Glomerular endothelial cell (primary cell): ENCODE results near the gene NRG2. TPM values are rescaled to one million over a fixed set of nuclear protein-coding genes. Genes with fewer than 3 reads are reported as not detected.

Source experiments
- DNase-seq: peaks from one replicate; pipeline ENCODE4 v3.0.0-alpha.2; 2011; ENCODE audit warnings: low read depth, low spot score; ENCODE audit errors: extremely low read depth
- total RNA-seq: library from RNA; depleted of rRNA; stranded (reverse); fragments of >200 nt; gene quantifications from 2 replicates; pipeline ENCODE4 v1.2.3, GENCODE V29; 2015

Gene NRG2
- total RNA-seq, 1 donor from 2014 or later: 0.23 TPM

DNA sequence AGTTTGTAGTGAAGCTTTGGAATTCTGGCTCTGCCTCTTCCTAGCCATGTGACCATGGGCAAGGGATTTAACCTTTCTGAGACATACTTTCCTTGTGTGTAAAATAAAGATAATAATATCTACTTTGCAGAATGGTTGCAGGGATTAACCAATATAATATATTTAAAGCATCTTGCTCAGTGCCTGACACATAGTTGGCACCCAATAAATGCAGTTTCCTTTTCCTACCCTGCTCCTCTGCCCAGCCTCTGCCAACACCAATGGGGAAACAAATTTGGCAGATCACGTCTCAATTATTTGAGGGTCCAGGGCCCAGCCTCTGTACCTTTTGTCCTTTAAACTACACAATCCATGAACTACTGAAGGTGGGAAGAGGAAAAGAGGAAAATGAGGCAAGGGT is 91.1 kb downstream of the NRG2 start:
- DNase-seq: no peak

DNA sequence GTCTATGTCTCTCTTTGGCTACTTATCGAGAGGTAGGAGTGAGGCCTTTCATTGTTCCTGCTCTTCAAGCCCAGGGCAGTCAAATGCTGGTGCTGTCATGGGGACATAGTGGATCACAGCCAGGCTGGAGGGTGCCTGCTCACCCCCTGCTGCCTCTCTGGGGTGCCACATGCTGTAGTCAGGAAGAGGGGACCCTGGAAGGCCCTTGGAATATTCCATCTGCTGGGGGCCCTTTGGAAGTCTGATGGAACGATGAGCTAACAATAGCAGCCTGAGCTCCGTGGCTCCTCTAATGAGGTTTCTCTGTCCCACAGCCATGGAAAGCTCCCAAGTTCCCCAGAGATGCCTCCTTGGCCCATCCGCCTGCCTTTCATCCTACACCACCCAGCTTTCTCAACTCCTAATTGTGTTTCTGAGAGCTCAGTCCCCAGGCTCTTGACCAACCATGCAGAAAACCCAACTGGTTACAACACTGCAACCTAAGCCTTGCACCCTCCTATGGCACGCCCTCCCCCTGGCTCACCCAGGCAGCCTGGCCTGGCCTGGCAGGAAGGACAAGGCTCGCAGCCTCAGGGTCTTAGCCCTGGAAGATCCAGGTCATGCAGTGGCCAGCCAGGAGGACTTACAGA is 91.7 kb downstream of the NRG2 start:
- DNase-seq: no peak

DNA sequence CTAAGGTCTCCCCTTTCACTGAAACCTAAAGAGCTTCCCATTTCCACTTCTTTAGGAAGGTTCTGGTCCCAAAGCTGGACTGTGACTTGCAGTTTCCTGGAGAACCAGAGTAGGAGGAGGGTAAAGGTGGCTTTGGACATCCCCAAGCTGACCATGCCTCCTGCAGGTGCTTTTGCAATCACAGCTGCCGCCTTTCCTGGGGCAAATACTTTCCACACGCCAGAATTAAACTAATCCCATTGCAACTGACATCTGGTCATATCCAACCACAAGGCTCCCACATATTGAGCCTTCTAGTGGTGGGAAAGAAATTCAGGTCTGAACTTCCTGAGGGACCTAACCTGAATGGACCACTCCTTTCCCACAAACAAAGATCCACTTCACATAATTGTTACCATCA is 92.7 kb downstream of the NRG2 start:
- no peak for DNase-seq

DNA sequence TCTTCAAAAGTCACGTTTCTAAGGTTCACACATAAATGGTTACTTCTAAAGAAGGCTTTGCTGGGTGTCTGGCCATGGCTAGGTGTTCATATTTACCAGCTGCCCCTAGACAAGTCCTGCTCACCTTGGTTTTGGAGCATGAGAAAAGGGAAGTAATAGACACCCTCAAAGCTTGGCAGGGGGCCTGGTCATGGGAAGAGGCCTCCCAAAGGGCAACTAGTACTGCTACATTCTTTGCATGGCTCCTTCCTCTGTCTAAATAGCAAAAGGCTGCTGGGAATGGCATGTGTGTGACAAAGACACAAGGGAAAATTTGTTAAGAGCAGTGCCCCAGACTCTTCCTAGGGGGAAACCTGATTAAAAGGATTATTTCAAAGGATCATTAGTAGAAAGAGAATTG is 93.4 kb downstream of the NRG2 start:
- DNase-seq: no peak

DNA sequence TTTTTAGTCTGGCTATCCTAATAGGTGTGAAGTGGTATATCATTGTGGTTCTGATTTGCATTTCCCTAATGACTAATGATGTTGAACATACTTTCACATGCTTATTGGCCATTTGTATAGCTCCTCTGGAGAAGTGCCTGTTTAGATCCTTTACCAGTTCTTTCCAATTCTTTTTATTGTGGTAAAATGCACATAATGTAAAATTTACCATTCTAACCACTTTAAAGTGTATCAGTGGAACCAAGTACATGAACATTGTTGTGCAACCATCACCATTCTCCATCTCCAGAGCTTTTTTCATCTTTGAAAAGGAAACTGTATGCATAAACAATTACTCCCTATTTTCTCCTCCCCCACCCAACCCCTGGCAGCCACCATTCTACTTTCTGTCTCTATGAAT is 95.4 kb downstream of the NRG2 start:
- no peak for DNase-seq

DNA sequence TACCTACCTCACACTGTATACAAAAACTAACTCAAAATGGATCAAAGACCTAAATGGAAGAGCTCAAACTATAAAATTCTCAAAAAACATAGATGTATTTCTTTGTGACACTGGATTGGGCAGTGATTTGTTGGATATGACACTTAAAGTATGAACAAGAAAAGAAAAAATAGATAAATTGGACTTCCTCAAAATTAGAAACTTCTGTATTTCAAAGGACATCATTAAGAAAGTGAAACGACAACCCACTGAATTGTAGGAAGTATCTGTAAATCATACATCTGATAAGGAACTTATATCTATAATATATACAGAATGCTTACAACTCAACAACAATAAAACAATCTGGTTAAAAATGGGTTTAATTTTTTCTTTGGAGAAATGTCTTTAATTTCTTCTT is 96.7 kb downstream of the NRG2 start:
- no peak for DNase-seq

DNA sequence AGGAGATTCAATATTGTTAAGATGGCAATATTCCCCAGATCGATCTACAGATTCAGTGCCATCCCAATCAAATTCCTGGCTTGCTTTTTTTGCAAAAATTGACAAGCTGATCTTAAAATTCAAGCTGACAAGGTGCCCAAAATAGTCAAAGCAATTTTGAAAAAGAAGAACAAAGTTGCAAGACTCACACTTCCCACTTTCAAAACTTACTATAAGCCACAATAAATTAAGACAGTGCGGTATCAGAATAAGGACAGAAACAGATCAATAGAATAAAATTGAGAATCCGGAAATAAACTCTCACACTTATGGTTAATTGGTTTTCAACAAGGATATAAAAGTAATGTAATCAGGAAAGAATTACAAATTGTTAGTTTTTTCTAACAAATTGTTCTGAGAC is 97.1 kb downstream of the NRG2 start:
- no peak for DNase-seq

DNA sequence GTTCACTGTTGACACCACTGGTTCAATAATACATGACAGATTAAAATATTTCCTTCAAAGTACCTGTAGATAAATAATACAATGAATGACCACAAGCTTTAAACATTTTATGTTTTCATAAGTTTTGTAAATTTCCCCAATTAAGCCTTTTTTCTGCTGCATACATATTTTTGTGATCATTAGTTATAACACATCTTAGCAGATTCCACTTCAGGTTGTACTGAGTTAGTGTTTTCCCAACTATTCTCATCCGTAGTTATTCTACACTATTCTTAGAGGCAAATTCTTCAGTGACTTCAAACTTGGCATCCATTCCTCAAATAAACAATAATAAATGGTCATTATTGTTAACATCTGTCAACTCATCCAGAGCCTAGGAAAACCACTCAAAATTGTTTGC is 100.9 kb downstream of the NRG2 start:
- no peak for DNase-seq

DNA sequence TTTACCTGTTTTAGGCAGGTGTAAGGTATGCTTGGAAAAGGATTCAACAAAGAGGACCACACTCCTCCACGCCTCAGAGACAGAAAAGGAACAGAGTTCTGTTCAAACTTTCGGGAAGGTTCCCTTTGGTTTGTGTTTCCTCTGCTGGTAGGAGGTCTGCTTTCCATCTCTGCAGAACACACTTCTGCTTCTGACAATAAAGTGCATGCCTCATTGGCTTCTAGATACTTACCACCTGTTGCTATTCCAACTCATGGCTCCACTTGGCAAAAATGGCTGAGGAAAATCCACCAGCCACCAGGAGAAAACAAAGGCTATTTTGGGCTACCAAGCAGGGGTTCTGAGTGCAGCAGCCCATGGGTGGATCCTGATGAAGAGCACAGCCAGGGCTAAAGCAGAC is 112.7 kb downstream of the NRG2 start:
- no peak for DNase-seq

DNA sequence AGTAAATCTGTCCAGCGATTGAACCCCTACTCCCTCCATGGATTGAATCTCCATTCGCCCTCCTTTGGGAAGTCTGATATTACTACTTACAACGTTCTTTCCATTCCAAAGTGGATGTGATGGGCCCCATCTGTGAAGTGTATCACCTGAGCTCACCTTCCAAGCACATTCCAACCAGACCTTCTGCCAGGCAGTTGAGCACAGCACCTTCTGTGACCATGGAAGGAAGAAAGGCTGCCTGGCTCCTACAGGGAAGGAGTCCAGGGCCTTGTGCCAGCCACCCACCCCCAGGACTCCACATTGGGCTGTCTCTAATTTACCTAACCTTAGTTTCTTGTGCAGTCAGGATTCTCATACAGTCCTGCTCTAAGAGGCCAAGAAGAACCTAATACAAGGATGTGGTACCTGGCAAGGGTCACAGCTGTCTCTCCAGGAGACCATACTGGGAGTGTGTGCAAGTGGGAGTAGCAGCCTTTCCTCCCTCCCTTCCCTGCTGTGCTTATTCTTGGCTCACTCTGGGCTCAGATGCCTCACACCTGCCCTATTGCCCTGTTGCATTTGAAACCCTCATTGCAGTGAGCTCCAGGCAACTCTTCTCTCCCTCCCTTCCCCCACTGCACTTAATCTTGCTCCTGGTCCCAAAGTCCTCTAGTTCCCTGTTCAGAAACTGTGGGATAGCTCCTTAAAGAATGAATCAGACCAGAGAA is 116.1 kb downstream of the NRG2 start:
- no peak for DNase-seq

DNA sequence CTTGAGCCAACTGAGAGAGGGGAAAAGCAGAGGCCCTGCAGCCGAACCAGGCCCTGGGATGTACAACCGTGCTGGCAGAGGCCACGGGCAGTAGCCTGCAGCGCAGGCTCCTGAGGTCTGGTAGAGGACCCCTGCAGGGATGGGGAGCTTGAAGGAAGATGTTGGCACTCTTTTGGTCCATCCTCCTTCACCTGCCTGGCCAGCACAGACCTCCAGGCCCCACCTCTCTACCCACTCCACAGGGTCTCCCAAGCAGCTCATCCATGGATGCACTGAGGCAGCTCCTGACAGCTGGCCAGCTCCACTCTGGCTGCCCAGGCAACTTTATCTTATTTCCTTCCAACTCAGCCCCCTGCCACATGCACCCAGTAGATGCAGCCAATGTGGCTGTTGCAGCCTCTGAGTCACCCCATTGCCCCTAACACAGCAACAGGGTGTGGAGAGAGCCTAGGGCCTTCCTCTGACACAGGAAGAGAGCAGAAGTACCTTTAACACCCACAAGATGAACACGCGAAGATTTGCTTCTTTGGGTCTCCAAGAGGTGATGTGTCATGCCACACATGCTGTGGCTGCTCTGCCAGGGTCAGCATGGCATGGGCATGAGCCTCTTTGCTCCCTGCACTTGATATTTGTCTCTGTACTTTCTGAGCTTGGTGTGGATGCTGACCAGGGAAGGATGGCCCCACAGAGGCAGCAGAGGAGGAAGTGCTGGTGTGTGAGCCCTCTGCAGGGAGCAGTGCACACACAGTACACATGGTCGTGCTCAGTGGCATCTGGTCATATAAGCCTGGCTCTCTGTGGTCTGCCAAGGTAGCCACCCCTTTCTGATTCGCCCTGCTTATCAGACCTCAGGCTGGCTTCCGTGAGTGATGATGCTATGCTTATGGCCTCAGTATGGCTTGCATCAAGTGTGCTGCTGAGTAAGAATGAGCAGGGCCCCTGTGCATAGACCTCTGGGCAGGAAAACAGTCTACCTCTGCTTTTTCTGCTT is 117.2 kb downstream of the NRG2 start:
- no peak for DNase-seq

DNA sequence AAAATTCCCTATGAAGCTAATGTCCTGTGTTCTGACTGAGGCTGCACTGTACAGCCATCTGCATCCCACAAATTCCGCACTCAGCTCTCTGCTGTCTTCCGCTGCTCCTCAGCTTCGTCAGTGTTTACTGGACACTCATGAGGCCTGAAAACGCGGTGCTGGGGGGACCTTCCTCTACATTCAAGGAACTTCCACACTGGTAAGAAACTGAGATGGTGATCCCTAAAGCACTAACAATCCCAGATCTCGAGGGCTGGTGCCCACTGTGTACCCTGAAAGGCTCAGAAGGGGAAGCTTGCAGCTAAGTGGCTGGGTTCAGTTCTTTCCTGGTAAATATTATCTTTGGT is 117.9 kb downstream of the NRG2 start:
- no peak for DNase-seq

DNA sequence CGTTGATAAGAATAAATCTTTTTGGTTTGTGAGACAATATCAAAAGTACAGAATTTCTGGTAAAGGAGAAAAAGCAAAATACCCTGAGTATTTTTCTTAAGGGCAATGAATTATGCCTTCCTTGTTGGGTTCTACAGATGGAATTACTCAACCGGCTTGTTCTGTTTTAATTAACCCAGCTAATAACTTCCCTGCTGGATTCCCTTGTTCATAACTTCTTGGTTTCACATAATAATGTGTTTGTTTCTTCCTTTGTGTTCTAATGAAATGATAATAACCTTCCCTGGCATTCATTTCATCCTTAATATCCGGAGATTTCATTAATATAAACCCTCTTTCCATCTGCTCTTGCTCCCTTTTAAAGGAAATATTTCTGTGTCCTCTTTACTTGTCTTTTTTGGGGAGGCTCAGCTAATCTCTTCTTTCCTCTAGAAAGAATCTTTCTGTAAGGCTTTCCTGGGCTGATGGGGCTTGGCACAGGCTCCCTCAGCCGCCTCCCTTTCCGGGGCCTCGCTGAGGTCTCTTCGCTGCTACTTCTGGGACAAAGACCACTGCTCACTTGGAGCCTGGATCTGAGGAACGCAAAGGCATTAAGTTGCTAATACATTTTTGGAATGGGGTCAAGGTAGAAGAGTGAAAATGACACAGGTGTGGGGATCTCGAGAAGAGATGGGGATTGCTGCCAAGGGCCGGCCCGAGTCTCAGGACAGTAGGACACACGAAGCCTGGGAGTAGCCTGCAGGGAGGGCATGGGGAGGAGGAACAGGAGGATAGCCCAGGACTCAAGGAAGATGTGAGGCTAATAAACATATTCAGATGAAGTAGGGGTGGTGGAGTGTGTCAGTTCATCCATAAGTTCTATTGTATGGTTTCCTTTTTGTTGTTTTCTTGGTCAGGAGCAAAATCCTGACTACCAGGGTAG is 118.5 kb downstream of the NRG2 start:
- no peak for DNase-seq

DNA sequence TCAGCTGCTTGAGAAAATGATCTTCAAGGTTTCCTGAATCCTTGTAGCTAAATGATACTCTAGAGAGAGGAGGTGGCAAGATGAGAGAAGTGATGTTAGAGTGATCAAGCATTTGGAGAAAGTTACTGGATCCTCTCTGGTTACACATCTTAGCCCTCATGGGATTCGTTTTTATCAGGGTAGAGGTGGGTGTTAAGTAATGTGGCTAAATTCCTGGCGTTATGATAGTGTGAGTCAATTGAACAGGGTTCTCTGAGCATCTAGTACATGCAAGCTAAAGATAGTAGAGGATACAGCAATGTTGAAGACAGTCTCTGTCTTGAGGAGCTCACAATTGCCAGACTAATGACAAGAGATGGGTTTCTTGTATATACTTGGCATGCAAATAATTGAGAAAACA is 123.8 kb downstream of the NRG2 start:
- no peak for DNase-seq

DNA sequence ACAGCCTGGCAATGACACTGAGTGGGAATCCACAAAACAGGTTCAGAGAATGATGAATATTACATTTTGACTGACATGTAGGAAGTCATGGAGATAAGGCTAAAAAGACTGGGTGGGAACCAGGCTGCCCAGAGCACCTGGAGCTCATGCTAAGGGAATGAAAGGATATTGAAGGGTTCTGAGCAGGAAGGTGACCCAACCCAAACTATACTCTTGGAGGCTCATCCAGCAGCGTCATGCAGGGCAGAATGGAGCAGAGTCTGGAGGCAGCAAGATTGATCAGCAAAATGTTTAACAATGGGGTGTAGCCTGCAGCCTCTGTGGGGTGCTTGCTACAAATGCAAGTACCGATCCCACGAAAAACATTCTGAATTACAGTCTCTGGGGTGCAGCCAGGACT is 127.3 kb downstream of the NRG2 start:
- DNase-seq: no peak

DNA sequence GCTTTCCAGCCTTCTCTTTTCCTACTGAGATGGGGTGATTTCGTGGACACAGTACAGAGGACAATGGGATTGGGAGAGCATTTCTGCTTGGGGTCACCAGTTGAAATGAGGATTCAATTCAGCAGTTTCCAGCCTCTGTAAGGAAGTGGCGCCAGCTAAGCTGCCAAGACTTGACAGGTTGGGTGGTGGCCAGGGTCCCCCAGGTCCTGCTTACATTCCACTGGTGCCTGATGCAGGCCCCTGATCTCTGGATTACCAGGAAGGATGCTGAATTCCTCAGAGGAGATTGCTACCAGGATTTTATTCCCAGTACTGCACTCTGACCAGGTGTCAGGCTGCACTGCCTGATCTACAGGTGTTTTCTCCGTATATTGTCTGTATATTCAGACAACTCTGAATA is 127.8 kb downstream of the NRG2 start:
- DNase-seq: no peak

DNA sequence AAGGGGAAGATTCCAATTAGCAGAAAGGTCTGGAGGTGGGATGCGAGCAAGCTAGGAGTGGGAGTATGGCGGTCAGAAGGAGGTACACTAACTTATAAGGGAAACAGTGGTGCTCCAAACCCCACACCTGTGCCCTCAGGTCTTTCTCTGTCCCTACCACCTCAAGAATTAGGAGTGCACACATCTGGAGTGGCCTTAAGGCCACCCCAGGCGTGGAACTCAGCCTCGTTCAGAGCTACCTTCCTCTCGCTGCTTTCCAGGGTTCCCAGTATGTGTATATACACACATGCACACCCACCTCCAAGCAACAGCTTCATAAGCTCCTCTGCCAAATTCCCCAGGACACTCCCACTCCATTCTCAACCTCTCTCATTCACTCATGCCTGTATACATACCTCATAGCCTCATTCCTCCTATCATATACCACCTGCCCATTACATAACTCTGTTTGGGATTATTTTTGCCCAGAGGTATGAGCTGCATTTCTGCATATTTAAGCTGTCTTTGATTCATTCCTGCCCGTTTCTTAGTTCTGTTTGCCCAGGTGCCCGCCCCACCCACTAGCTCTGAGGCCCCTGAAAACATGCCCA is 128.8 kb downstream of the NRG2 start:
- no peak for DNase-seq

DNA sequence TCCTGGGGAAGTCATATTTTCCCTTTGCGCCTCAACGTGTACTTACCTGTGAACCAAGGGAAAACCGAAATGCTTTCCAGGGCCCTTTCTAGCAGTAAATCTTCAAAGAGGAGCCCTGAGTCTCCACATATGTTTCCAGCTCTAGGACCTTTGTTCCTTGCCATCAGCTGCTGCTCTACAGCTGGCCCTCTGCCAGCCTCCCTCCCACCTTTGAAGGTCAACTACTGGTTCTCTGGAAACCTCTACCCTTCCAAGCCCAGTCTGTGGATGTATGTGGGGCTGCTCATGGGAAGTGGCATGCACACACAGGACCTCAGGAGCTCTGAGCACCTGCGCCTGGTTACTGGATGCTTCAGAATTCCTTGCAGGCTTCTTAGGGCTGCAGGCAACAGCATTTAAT is 130.3 kb downstream of the NRG2 start:
- DNase-seq: no peak

DNA sequence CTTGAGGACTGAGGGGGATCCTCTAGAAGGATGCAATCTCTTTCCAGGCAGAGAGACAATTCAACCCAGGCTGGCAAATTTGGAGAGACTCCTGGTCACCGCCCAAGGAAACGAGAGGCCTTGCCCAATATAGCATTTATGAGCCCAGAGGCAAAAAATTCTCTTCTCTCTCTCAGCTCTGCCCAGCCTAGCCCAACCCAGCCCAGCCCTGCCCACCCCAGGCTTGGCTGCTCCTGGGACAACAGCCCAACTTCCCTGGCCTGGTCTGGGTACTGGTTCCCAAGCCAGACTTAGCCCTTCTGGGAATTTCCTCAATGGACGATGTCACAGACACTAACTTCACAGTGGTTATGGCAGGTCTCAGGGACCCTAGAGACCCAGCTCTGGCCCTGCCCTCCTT is 130.9 kb downstream of the NRG2 start:
- no peak for DNase-seq

DNA sequence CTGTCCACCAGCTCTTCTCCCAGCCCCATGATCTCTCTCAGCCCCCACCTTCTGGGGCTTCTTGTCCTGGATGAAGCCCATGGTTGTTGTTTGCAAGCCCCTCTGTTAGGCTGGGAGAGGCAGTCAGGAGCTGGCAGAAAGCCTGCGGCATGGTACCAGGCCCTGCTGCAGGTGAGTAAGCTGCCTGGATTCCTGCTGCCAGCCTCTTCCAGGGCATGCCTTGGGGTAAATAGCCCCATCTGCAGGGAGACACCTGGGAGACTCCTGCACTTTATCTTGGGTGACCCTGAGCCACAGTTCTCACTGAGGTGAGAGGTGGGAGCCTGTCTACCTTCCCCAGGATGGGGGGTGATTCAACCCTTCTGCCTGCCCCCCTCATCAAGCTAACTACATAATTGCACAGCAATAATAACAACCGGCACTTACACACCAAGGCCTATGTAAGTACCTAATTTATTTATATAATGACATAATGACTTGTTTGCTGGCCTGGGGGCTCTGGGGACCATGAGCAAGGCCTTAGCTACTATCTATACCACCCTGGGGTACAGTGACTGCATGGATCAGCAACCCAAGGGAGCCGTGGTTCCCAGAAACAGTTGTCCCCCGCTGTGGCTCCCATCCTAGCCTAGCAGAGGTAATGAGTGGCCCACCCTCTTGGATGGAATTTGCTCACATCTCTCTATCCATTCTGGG is 131.5 kb downstream of the NRG2 start:
- no peak for DNase-seq
